NCI-H187 (cell line): ENCODE measurements around the gene CELF1.

ENCODE experiments used
- DNase-seq, 2 experiments: peaks; one replicate each; lab custom pipeline; 2025; lab: John Stamatoyannopoulos, UW

CELF1 gene

GRCh38 chr11:47485107-47485506 is 67.8 kb downstream of the CELF1 start:
- no peak for DNase-seq

DNA sequence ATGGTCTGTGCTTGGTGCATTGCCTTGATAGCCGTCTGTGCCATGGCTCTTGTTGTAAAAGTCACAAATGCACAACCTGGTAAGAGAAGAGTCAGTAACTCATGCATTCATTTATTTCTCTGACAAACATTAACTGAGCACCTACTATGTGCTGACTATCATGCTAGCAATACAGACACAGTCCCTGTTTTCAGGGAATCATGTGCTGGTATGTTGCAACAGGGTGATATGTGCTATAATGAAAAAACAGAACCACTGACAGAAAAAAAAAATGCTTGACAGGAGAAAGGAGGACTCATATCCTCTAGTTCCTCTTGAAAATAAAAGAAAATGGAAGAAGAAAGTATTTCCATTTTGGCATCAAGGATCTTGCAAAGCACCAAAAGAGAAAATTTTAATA is 69.5 kb downstream of the CELF1 start:
- no peak for DNase-seq

DNA sequence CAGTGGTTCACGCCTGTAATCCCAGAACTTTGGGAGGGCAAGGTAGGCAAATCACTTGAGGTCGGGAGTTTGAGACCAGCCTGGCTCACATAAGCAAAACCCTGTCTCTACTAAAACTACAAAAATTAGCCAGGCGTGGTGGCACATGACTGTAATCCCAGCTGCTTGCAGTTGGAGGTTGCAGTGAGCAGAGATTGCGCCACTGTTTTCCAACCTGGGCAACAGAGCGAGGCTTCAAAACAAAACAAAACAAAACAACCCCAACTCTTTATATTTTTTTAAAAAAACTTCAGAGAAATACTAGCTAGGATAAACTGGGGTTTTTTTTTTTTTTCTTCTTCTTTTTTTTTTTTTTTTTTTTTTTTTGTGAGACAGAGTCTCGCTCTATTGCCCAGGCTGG is 72.2 kb downstream of the CELF1 start:
- no peak for DNase-seq

GRCh38 chr11:47478651-47479329 is 74.1 kb downstream of the CELF1 start:
- no peak for DNase-seq

GRCh38 chr11:47477753-47478152 is 75.2 kb downstream of the CELF1 start:
- no peak for DNase-seq

DNA sequence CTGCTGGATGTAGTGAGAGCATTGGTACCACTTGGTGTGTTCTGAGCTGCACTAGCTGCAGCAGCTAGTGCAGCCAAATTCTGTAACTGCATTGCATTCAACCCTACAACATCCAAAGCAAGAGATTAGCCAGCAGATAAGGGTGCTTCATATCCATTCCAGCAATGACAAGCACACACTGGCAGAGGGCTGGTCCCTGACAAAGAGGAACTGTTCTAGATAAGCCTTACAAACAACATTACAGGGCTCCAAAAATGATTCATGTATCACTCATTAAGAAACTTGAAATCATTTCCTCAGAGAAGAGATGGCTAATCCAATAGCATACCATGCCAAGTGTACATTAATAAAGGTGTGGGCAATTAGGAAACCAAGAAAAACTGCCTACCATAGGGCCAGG is 75.6 kb downstream of the CELF1 start:
- no peak for DNase-seq

GRCh38 chr11:47470671-47471070 is 82.3 kb downstream of the CELF1 start:
- no peak for DNase-seq

DNA sequence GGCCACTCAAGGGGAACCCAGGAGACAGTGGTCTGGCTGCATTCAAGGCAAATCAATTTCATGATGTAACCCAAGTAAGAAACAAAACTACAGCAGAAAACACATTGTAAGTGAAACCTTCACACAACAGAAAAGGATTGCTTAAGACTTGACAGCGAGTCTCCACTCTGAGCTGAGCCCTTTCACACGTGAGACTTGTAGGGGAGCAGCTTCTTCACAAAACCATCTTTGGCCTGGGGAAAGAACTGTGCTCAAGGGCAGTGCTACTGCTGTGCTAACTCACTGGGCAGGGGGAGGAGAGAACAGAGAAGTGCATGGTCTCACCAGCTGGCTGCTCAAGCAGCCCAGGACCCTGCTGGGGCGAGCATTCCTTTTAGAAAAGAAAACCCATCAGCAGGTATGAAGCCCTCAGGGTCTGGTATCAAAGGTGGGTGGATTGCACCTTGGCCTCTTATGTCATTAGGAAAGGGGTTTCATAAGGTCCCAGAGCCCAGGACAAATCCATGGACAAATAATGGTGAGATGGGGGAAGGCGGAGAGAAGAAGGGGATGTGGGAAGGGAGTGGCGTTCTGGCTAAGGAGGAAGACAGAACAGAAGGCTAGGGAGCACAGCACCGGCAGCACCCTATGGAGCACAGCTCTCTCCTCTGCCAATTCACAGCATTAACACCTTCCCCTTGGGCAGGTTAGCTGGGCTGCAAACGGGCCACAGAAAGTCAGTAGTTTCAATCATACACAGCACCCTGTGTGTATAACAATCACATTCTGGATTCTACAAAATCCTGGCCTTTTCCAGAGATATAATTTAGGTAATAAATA is 83.4 kb downstream of the CELF1 start:
- DNase-seq: no peak

DNA sequence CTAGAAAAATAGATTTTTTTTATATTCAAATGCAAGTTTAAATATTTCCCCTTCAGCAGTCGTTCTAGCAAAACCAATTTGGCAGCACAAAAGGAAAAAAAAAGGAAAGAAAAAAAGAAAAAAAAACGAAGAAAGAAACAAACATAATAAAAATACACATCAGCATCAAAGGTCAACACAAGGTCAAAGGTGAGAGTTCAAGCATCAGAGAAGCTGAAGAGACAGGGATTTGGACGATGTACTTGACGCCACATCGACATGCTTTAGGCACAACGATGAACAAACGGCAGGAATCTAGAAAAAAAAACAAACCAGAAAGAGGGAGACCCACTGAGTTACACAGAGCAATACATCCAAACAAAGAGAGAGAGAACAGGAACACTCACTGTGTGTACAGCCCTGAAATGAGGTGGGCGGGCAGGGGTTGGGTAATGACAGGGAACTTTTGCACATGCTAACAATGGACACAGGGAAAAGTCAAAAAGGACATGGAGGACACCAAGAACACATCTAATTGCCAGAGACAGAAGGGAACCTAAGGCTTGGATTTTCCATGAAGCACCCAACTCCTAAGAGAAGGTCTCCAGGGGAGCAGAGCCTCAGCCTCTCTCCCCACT is 84.2 kb downstream of the CELF1 start:
- DNase-seq: no peak

- DNase-seq: peak; percentile 67 to 75
These were observed 85.6 kb downstream of the CELF1 start for GRCh38 chr11:47467357-47467756.

GRCh38 chr11:47466701-47467250 is 86.2 kb downstream of the CELF1 start:
- peak in 1 of 2 experiments; percentile 65 for DNase-seq

DNA sequence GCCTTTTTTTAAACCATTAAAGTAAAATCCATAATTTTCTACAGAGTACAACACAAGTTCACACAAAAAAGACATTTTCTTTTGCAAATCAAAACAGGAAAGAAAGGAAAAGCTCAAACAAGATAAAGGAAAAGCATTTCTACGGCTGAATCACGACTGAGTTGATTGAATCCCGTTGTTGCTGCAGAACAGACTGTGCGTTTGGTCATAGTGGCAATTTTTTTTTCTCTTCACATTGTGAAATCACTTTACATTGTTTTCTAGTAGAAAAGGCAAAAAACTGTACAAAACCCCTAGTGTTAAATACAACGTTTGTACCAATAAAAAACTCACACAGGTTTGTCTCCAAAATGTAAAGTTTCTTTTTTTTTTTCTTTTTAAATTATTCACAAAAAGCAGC is 86.7 kb downstream of the CELF1 start:
- no peak for DNase-seq

GRCh38 chr11:47464483-47464882 is 88.4 kb downstream of the CELF1 start:
- DNase-seq: peak; percentile 94 to 97

GRCh38 chr11:47461876-47462275 is 91.1 kb downstream of the CELF1 start:
- no peak for DNase-seq

DNA sequence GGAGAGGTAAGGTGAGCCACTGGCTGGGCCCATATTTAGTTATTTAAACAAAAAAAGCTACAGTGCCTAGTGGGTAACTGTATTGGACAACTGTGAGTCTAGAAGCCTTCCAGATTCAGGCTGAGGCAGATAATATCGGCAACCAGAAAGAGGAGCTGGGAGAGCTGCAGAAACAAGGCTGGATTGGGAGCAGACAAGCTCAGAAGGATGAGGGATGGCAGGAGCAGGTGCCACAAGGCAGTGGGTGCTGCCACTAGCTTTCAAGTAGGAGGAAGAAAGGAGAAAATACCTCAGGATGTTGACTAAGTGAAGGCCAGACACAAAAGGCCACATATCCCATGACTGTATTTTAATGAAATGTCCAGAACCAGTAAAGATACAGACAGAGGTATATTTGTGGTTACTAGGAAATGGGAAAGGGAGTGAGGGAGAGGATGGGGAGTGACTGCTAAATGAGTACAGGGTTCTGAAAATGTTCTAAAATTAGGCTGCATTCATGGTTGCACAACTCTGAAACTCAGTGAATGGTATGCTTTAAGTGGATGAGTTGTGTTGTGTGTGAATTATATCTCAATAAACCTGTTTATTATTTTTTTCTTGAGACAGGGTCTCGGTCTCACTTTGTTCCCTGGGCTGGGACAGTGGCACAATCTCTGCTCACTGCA is 92.2 kb downstream of the CELF1 start:
- no peak for DNase-seq

DNA sequence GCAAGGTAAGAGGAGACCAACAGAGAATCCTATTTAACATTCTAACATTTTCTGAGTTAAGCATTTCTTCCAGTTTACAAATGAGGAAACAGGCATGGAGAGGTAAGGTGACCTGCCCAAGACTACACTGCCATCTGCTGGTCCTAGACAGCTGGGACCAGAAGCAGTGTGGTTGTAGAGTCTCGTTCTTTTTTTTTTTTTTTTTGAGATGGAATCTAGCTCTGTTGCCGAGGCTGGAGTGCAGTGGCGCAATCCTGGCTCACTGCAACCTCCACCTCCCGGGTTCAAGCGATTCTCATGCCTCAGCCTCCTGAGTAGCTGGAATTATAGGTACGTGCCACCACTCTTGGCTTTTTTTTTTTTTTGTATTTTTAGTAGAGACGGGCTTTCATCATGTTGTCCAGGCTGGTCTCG is 98.7 kb downstream of the CELF1 start:
- peak; percentile 17 to 75 for DNase-seq

GRCh38 chr11:47453365-47453764 is 99.6 kb downstream of the CELF1 start:
- no peak for DNase-seq

DNA sequence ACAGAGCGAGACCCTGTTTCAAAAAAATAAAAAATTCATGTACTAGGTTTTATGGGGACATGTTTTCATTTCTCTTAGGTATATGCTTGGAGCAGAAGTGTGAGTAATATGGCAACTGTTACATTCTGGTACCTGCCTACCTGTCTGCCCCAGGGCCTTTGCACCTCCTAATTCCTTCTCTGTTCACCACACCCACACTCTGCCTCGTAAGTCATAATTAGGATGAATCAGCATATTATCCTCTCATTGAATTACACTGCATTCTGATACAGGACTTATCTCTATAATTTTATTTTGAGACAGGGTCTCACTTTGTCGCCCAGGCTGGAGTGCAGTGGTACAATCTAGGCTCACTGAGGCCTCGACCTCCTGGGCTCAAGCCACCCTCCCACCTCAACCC is 100.9 kb downstream of the CELF1 start:
- DNase-seq: no peak

DNA sequence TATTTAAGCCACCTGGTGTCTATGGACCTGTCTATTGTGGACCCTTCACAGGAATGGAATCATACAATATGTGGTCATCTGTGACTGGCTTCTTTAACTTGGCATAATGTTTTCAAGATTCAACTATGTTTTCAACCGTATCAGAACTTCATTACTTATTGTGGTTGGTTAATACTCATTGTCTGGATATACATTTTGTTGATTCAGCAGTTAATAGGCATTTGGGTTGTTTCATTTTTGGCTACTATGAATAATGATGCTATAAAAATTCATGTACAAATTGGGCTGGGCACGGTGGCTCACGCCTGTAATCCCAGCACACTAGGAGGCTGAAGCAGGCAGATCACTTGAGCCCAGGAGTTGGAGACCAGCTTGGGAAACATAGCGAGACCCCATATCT is 101.5 kb downstream of the CELF1 start:
- no peak for DNase-seq

- no peak for DNase-seq
These were observed 103.4 kb downstream of the CELF1 start for GRCh38 chr11:47449541-47449940.

DNA sequence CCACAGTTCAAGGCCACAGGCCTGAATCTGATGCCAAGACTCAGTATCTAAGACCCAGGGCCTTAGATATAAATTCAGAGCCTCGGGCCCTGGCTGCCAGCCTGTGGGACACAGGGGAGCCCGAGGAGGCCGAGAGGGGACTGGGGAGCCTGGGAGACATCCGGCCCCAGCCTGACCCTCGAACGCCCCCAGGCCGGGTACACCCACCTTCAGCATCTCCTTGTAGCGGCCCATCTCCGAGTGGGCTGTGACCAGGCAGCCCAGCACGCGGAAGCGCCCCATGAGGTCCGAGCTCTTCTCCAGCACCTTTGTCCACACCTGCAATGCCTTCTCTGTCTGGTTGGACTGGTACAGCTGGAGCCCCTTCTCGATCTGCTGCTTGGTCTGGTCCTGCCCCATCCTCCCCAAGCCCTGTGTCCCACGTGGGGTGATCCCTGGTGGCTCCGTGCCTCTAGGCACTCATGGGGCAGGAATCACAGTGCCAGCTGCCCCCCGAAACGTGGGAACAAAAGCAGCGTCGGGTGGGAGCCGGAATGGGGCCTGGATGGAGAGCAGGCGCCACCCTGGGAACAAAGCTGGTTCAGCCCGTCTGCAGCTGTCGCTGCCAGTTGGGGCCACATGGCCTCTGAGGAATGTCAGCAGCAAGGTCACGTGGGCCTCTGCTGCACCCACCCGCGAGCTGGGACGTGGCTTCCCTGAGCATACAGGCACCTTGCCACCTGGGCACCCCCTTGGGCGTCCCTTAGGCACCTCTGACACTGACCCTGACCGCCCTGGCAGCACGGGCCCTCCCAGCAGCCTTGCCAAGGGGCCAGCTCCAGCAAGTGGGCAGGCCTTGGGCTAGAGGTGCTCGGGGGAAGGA is 104.1 kb downstream of the CELF1 start, which contains the start of gene RAPSN:
TSS of gene RAPSN (minus strand) at position 571 of the 862 bp plus-strand sequence. CDS start at position 399, 172 bp downstream.
- DNase-seq: no peak
